Sigmoid colon (tissue), 7 donors: ENCODE data around the gene SEMA4G. TPM values are rescaled to one million over a fixed set of nuclear protein-coding genes. Genes with fewer than 3 reads are reported as not detected.

Source experiments
- DNase-seq: peaks from one replicate; pipeline ENCODE4 v3.0.0-alpha.2; 2019
- H3K27ac ChIP-seq, 4 donors: fragments of 200-600 bp; sonication (generic); one replicate each; pipeline ENCODE4 v1.5.1; 2016 to 2019; ENCODE audit warnings: mild to moderate bottlenecking in 1 of 4
- H3K27me3 ChIP-seq, 3 donors: fragments of 200-600 bp; sonication (generic); one replicate each; pipeline ENCODE4 v1.5.1; 2019; ENCODE audit warnings: mild to moderate bottlenecking in 1 of 3
- H3K36me3 ChIP-seq, 4 donors: fragments of 200-600 bp; sonication (generic); one replicate each; pipeline ENCODE4 v1.5.1; 2016 to 2019
- H3K4me1 ChIP-seq, 4 donors: fragments of 200-600 bp; sonication (generic); one replicate each; pipeline ENCODE4 v1.5.1; 2017 to 2019
- H3K4me3 ChIP-seq, 4 donors: fragments of 200-600 bp; sonication (generic); one replicate each; pipeline ENCODE4 v1.5.1; 2017 to 2019; ENCODE audit warnings: mild to moderate bottlenecking in 2 of 4, moderate library complexity in 1 of 4
- H3K9me3 ChIP-seq, 4 donors: fragments of 200-600 bp in 3 of 4; sonication (generic) in 3 of 4; one replicate each; pipeline versions ENCODE4 v1.5.1 to v1.6.1; 2013 to 2019
- CTCF ChIP-seq, 4 experiments: fragments of 450-650 bp in 3 of 4; fragments of 200-600 bp in 1 of 4; IDR thresholded peaks; one replicate each; pipeline ENCODE4 v1.5.1; 2016 to 2019; ENCODE audit warnings: antibody characterized with exemption in 4 of 4, mild to moderate bottlenecking in 3 of 4, moderate library complexity in 2 of 4
- EP300 ChIP-seq, 4 donors: sonication (generic); formaldehyde crosslinking; IDR thresholded peaks; one replicate each; pipeline ENCODE4 v1.6.1; 2017; ENCODE audit warnings: antibody characterized with exemption in 4 of 4
- POLR2A ChIP-seq, 2 donors: fragments of 450-650 bp; IDR thresholded peaks; one replicate each; pipeline ENCODE4 v1.6.1; 2016; ENCODE audit warnings: antibody characterized with exemption in 2 of 2, mild to moderate bottlenecking in 2 of 2, moderate library complexity in 2 of 2
- POLR2AphosphoS5 ChIP-seq, 4 donors: sonication (generic); formaldehyde crosslinking; IDR thresholded peaks; one replicate each; pipeline ENCODE4 v1.6.1; 2017; ENCODE audit warnings: antibody characterized with exemption in 4 of 4
- WGBS, 2 donors: extraction: QIAGEN DNeasy Blood & Tissue Kit; methylation state at CpG; one replicate each; pipeline ENCODE4 v1.1.7; 2013; 5-methylcytosine and 5-hydroxymethylcytosine counted together
- intact Hi-C: fragments of 100-400 bp; cut with DNase I; formaldehyde crosslinking; loops from one replicate; pipeline ENCODE4 v1.15.1; 2023
- polyA plus RNA-seq, 3 donors: library from polyadenylated mRNA; stranded (reverse); fragments of 200-250 nt; gene quantifications; one replicate each; pipeline ENCODE4 v1.2.3, GENCODE V29; 2013
- total RNA-seq, 4 donors: library from RNA; depleted of rRNA; stranded (reverse); fragments of >200 nt; gene quantifications; one replicate each; pipeline ENCODE4 v1.1.0, GENCODE V29; 2016
- donor health status: healthy with polysubstance abuse.
- donor health status: Bipolar disorder and iron deficiency.
- donor health status: healthy.

The SEMA4G gene
- total and polyA plus RNA-seq, 7 donors = 0.49 to 65.8 (median 2.2) TPM

- no peak overlapping the region for H3K4me3 ChIP-seq
- H3K36me3 ChIP-seq = peaks cover 0 to 25% (median 0%) of the 10 kb centered on the region in 4 donors
- no peaks in the 10 kb centered on the region for H3K9me3 ChIP-seq
- H3K27me3 ChIP-seq = peaks cover 0 to 10% (median 0%) of the 10 kb centered on the region in 3 donors
- intact Hi-C loops = loop anchor here (2.0 kb wide), 1 partner anchor 45 kb away; no protein-coding TSS in a partner anchor
- no peak overlapping the region for H3K27ac ChIP-seq
- DNase-seq = no peak
- WGBS, 2 donors = 20 to 73% methylated on average over 2 of the region's 2 CpGs
- H3K4me1 ChIP-seq = peaks cover 0 to 18% (median 17%) of the 10 kb centered on the region in 4 donors
- no peak for TF ChIP-seq POLR2AphosphoS5 (IDR thresholded peaks at IDR 0.05)
- no peak for TF ChIP-seq POLR2A (IDR thresholded peaks at IDR 0.05)
- TF ChIP-seq EP300 (IDR thresholded peaks at IDR 0.05) = no peak
- no peak for TF ChIP-seq CTCF (IDR thresholded peaks at IDR 0.05)
Observed at GRCh38 chr10:100968062-100968736, 1.1 kb upstream of the SEMA4G start.

- Histone ChIP-seq H3K4me3 (peak overlapping the region; percentile 39 to 62 (median 53)), H3K4me1 (peaks cover 0 to 18% (median 17%) of the 10 kb centered on the region in 4 donors), H3K27ac (no peak overlapping the region), H3K9me3 (no peaks in the 10 kb centered on the region), H3K27me3 (peaks cover 0 to 10% (median 0%) of the 10 kb centered on the region in 3 donors), H3K36me3 (peaks cover 0 to 19% (median 0%) of the 10 kb centered on the region in 4 donors)
- DNase-seq = no peak
- TF ChIP-seq CTCF (IDR thresholded peaks at IDR 0.05) (no peak), EP300 (IDR thresholded peaks at IDR 0.05) (no peak), POLR2A (IDR thresholded peaks at IDR 0.05) (no peak), POLR2AphosphoS5 (IDR thresholded peaks at IDR 0.05) (no peak)
- intact Hi-C loops = loop anchor here (2.0 kb wide), 1 partner anchor 44 kb away; no protein-coding TSS in a partner anchor
- WGBS, 2 donors = 10 to 35% methylated on average over 9 of the region's 9 CpGs
Observed at GRCh38 chr10:100968863-100969186, 479 bp upstream of the SEMA4G start.

GRCh38 chr10:100970076-100970913, 991 bp downstream of the SEMA4G start:
- Histone ChIP-seq H3K27me3 (peaks cover 0 to 10% (median 0%) of the 10 kb centered on the region in 3 donors), H3K4me3 (peak overlapping the region; percentile 39 to 62 (median 53)), H3K36me3 (peaks cover 0 to 7% (median 0%) of the 10 kb centered on the region in 4 donors), H3K9me3 (no peaks in the 10 kb centered on the region), H3K27ac (peak overlapping the region in 1 of 4 donors; percentile 48), H3K4me1 (peaks cover 0 to 18% (median 17%) of the 10 kb centered on the region in 4 donors)
- TF ChIP-seq EP300 (IDR thresholded peaks at IDR 0.05) = no peak
- TF ChIP-seq POLR2A (IDR thresholded peaks at IDR 0.05) = no peak
- TF ChIP-seq POLR2AphosphoS5 (IDR thresholded peaks at IDR 0.05) = no peak
- no peak for TF ChIP-seq CTCF (IDR thresholded peaks at IDR 0.05)
- WGBS, 2 donors = 15 to 34% methylated on average over 13 of the region's 13 CpGs
- DNase-seq = peak; percentile 66
- intact Hi-C loops = no loop called here

GRCh38 chr10:100970914-100971811, 1.9 kb downstream of the SEMA4G start:
- peak; percentile 41 for DNase-seq
- peaks cover 0 to 10% (median 0%) of the 10 kb centered on the region in 3 donors for H3K27me3 ChIP-seq
- TF ChIP-seq EP300 (IDR thresholded peaks at IDR 0.05) = no peak
- no peak for TF ChIP-seq POLR2AphosphoS5 (IDR thresholded peaks at IDR 0.05)
- no peak for TF ChIP-seq CTCF (IDR thresholded peaks at IDR 0.05)
- no peak for TF ChIP-seq POLR2A (IDR thresholded peaks at IDR 0.05)
- H3K4me1 ChIP-seq = peaks cover 0 to 18% (median 17%) of the 10 kb centered on the region in 4 donors
- no peak overlapping the region for H3K4me3 ChIP-seq
- no peak overlapping the region for H3K27ac ChIP-seq
- peaks cover 0 to 7% (median 0%) of the 10 kb centered on the region in 4 donors for H3K36me3 ChIP-seq
- no peaks in the 10 kb centered on the region for H3K9me3 ChIP-seq
- intact Hi-C loops = no loop called here
- WGBS, 2 donors = 15 to 63% methylated on average over 4 of the region's 4 CpGs
